Measurements from ENCODE around the gene TADA3.
"Not testable (repeated sequence)": the region's sequence is repeated elsewhere in the genome, so short reads cannot be mapped to it uniquely, and the experiment has no call there.

TADA3 gene

DNA sequence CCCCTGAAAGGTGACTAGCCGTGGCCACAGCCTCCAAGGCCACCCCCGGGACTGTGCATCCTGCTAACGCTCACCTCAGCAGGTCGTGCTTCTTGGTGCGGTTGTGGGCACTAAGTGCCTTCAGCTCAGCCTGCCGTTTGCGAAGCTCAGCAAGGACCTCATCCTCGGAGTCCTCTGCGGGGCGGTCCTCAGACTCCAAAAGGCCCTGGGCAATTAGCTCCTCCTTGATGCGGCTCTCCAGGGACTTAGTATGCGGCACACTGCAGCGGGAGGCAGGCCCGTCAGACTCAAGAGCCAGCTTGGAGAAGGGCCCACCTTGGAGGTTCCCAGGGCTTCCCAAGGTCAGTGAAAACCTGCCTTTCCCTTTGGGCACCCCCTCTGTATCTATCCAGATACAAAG is 8.3 kb downstream of the TADA3 start:
- DNase-seq = no peak

DNA sequence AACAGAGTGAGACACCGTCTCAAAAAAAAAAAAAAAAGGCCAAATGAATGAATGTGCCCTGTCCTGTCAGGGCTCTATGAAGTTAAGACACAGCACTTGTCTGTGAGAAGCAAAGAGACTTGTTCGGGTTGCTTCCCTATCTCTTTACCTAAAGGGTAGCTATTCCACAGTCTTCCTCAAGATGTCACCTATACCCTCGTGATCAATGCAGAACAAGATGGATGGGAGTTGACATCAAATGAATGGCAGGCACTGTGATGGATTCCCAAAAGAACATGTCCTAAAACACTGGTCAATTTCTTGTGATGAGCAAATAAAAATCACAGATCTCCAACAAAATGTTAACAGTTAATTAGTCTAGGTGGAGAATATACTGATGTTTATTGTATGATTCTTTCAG is 9.5 kb downstream of the TADA3 start:
- DNase-seq = no peak

DNA sequence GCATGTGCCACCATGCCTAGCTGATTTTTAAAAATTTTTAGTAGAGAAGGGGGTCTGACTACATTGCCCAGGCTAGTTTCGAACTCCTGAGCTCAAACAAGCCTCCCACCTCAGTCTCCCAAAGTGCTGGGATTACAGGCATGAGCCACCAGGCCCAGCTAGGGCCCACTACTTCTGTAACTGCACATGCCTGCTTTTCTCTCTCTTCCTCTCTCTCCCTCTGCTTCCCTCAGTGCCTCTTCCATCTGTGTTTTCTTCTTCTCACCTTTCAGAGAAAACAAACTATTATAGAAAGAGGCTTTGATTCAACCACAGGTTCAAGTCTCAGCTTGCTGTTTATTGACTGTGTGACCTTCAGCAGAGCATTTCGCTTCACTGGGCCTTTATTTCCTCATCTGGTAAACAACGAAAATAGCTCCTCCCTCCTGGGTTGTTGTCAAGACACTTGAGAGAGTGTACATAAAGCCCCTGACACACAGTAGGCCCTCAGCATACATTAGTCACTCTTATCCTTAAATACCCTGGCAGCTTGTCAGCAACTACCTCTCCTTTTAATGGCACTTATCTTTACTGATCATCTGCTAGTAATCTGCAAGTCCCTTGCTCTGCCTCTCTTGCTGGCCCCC is 10.2 kb downstream of the TADA3 start:
- DNase-seq = no peak

DNA sequence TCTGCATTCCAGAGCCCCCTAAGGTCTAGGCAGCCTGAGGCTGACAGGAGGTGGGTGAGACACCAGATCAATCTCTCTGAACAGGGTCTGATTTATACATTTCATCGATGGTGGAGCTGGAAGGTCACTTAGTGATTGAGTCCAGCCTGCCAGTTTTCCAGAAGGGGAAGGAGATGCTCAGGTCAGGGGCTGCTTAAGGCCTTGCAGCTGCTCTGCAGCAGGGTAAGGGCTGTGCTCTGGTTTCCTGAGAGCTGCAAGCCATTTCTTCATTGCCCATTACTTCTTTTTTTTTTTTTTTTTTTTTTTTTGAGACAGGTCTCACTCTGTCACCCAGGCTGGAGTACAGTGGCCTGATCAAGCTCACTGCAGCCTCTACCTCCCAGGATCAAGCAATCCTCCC is 10.7 kb downstream of the TADA3 start:
- DNase-seq = no peak

DNA sequence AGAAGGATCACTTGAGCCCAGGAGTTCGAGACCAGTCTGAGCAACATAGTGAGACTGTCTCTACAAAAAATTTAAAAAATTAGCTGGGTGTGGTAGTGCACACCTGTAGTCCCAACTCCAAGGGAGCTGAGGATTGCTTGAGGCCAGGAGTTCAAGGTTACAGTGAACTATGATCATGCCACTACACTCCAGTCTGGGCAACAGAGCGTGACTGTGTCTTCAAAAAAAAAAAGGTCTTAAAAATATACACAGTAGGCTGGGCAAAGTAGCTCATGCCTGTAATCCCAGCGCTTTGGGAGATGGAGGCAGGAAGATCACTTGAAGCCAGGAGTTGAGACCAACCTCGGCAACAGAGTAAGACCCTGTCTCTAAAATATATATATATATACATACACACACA is 11.4 kb downstream of the TADA3 start:
- no peak for DNase-seq

DNA sequence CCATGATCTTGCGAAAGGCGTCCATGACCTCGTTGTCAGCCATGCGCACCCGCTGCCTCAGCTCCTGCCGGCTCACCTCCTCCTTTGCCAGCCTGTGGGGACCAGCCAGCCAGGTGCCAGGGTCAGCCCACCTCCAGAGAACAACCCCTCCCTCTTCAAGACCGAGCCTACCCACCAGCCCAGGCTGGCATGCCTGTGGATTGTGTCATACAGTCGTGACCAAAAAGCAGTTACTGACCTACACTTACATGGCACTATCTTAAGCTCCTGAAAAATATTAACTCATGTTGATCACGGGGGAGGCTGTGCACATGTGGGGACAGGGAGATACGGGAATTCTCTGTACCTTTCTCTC is 11.8 kb downstream of the TADA3 start:
- no peak for DNase-seq

DNA sequence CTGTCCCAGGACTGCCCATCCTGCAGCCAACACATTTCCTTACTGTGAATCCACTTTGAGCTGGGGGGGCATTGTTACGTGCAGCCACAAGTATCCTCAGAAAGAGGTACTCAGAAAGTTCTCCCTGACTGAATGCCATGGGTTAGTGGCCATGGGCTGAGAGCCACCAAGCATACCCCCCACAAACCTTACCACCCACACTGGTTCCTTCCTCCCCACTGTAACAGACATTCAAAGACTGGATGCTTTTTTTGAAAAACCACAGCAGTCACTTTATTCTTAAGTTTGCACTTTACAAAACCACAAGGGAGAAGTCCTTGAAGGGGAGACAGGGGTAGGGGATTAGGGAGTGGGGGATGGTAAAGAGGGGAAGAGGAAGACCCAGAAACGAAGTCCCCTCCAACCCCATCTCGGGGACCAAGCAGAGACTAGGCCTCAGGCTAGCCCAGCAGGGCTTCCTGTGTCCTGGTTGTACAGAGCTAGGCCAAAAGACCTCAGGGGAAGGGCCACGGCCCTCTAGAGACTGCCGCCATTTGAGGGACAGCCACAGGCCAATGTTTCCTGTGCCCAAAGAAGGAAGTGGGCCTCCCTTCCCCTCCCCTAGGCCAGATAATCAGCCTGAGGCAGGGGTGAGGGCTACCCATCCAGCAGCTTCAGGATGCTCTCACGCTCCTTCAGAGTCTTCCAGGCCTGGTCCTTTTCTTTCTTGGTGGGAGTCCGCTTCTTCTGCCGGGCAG is 12.4 kb downstream of the TADA3 start:
- no peak for DNase-seq

DNA sequence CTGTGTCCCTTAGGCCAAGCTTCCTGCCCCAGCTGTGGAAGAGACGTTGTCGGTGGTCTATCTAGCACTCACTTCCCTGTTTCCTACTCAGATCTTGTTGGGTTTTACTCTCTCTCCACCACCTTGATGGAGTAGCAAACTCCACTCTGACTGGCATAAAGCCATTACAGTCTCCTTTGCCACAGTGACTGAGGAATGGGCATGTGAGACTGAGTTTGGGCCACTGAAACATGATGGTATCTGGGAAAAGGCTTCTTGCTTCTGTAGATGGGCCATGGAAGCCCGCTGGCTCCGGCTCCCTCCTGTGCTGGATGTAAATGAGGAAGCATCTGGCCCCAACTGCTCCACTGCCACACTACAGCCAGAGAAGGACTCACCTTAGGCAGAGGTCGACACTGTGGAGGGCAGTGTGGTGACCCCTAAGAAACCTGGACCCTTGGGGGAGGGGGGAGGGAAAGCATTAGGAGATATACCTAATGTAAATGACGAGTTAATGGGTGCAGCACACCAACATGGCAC is 13.1 kb downstream of the TADA3 start:
- DNase-seq = no peak

DNA sequence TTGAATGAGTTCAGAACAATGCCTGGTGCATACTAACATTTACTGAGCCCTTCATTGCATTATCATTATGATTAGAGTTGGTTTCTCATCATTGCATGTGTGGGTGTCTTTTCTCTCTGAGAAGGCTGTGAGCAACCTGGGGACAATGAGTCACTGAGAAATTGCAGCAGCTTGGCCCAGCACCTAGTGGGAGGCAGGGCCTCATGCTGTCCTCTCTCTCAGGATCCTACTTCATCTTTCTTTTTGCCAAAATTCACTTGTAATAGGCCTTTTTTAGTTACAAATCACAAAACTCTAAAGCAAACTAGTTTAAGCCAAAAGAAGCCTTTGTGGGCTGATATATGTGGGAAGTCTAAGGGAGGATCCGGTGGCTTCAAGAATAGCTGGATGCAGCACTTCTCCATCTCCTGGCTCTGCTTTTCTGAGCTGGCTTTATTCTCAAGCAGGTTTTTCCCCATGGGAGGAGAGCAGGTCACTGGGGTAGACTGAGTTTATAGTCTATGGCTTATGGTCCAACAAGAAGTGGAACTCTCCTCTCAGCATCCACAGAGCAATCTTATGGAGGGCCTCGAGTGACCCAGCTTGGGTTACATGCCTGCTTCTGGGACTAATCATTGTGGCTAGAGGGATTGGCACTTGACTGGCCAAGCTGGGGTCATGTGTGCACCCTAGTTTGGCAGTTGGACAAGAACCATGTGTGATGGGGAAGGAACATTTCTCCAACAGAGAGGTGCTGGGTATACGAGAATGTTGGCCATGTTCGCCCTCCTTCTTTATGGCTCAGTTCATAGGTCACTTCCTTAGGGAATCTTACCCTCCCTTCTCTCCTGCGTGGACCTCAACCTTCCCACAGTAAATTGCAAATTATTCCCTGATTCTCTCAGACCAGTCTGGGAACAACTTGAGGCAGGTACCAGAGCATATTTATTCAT is 13.9 kb downstream of the TADA3 start:
- DNase-seq = no peak

DNA sequence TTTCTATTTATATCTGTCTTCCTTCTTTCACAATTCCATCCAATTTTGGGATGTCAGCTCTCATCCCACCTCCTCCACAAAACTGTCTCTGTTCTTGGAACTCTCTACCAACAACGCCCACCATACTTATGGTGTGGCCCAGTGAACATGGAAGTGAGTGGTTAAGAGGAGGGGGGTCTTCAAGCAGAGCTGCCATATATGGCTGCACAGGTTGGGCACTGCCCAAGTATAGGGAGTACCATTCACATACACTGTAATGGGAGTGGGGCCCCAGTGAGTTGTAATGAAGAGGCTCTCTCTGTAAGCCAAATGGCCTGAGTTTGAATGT is 14.6 kb downstream of the TADA3 start:
- DNase-seq = no peak

DNA sequence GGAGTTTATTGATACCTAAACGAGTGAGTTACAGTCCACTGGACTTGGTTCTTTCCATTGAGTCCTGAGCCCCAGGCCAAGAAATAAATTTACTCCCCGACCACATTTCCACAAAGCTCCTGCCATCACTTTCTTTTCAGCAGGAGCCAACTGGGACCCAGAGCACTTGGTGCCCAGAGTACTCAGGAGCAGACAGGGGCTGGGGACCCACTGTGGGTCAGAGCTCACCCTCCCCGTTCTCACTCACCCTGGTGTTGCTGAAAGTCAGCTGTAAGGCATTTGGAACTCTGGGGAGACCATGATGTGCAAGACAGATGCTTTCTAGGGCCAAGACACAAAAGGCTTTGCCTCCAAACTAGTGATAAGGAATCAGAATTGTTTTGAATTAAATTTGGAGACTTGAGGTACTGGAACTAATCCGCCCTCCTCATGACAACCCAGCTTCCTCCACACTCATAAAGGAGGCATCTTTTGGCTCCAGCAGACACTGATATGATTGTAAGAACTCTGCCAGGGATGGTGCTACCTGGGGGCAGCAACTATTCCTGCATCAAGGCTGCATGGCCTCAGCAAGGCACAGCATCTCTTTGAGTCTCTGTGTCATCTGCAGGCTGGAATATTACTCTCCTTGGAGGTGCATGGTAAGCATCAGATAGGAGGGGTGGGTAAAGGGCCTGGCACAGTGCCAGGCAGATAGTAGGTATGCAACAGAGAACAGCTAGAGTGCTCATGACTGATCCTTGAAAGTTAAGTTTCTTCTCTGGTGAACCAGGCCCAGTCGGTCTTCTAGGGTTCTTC is 15.2 kb downstream of the TADA3 start:
- no peak for DNase-seq

DNA sequence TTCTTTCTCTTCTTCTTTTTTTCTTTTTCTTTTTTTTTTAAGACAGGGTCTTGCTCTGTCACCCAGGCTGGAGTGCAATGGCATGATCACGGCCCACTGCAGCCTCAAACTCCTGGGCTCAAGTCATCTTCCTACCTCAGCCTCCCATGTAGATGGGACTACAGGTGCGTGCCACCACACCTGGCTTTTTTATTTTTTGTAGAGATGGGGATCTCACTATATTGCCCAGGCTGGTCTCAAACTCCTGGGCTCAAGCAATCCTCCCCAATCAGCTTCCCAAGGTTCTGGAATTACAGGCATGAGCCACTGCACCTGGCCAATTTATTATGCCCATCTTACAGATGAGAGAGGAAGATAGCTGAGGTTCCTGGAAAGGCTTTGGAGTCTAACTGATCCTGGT is 21.3 kb downstream of the TADA3 start:
- DNase-seq = not testable (repeated sequence)

DNA sequence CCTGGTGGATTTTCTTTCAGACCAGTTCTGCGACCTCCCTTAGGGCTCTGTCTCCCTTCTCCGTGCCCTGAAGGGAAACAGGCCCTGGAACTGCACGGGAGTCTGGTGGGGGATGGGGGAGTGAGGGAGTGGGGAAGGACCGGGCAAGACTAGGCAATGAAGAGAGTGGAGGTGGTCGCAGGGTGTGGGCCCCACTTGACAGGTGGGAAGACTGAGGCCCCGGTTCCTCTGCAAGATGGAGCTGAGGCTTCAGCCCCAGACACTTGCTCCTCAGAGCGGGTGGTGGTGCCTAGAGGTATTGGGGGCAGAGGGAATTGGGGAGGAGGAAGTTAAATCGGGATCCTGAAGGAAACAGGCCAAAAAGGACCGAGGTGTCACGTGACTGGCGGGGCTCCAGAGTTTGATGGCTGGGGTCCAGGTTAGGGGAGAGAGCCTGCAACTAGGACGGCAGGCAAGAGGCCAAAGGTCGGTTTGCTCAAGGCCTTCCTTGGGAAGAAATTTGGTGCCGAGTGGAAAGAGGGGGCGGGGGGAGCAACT is 21.9 kb downstream of the TADA3 start:
- DNase-seq = no peak

DNA sequence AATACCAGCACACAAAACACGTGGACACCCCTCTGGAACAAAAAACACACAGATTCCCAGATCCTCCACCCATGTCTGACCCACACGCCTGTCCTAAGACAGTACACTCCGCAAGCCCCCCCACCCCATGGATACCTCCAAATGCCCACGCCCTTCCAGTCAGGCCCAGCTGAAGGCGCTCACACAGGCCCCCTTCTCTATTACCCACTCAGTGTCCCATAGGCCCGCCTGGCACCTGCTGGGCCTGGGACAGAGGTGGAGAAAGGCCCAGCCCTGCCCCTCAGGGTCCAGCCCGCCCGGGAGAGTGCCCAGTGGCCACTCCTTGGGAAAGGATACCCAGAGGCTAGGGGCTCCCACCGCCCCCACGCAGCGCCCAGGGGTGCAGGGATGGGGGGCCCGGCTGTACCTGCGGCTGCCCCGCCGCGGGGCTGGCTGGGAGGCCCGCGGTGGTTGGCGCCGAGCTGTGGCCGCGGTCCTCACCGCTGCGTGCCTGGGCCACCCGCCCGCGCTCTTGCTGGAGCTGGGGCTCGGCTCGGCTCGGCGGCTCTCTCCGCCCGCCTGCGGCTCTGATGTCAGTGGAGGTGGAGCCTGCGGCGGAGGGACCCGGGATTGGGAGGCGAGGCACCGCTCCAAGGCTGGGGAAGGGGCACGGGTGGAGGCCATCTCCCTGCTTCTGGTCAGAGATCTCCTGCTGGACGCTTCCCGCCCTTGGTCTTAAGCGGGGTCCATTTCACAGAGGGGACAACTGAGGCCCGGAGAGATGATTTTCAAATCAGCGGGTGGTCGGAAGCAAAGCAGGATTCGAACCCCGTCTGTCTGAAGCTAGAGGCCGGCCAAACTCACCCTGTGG is 22.6 kb downstream of the TADA3 start, which contains the start of gene CAMK1:
CAMK1 (minus strand) TSS at position 522 of the 850 bp plus-strand sequence. CDS start 2,198 bp downstream, outside the sequence.
- DNase-seq = no peak

DNA sequence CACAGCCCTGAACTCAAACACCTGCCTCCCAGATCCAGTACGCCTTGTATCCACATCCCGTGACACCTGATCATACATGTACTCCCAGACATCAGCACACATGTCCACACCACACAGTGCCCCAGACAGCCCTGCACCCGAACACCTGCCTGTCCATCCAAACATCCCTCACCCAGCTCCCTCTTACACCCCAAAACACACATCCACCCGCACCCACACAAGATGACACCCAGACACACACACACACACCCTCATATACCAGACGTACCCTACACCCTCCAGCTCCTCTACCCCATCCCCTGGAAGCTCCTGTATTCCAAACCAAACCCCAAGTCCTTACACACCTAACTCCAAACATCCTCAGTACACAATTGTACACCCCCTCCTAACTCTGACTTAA is 23.3 kb downstream of the TADA3 start:
- DNase-seq = no peak

DNA sequence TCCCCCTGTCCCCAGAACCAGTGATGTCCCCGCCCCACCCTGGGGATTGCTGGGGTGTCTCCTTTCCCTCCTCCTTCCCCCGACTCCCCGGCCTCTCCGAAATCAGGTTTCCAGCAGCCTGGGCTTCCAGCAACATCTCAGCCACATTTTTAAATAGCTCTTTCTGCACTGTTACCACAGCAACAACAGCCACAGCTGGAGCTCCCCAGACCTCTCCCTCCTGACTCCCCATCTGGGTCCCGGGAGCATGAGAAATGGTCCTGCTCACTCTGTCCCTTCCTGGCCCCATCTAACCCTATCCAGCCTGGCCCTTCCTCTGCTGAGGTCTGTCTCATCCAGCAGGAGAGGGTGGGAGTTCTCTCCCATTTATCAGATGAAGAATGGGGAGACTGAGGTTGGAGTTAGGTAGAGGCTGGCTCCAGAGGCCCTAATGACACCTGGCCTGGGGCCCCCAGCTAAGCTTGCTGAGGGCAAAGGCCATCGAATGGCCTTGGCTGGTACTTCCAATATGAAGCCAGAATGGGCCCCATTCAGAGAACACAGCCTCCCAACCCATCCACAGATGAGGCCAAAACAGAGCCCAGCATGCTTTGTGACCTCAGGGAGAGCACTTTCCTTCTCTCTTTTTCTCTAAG is 24.0 kb downstream of the TADA3 start:
- DNase-seq = no peak

DNA sequence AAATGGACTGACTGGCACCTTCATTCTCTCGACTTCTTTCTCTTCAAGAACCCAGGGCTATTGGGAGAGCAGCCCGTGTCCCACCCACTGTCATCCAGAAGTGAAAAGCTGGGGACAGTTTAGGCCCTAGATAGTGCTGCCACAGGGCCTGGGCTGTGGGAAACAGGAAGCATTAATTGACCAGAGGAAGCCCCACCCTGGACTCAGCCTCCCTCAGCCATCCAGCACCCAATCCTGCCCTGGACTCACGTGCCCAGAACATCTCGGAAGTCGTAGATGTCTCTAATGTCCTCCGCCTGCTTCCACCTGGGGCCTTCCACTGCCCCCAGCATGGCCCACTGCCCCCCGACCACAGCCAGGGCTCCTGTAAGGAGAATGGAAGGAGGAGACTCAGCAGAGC is 24.9 kb downstream of the TADA3 start:
- DNase-seq = no peak

DNA sequence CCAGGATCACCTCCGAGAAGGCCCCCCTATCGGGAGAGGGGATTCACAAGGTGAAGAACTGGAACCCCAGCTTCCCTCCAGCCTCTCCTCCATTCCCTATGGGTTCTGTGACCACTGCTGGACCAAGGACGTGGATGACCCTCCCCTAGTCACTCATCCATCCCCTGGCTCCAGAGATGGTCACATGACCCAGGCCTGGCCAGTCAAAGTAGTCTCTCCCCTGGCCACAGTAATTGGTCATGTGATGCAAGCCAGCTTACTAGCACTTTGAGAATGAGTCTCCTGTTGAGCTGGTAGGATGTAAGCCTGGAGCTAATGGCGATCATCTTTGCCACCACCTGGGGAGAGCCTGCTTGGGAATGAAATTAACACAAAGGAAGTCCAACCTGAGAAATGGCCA is 26.4 kb downstream of the TADA3 start:
- DNase-seq = no peak

DNA sequence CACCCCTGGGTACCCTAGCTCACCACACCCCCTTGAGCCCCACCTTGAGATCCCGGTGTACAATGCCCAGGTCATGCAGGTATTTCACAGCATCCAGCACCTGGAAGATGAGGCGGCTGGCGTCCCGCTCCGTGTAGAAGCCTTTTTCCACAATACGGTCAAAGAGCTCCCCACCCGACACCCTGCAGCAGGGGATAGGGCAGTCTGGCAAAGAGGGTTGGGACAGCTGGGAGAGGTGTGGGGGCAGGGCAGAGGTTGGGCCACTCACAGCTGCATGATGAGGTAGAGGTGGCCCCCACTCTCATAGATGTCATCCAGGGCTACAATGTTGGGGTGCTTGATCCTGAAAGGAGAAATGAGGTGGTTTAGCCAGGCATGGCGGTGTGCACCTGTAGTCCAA is 29.4 kb downstream of the TADA3 start:
- DNase-seq = no peak

DNA sequence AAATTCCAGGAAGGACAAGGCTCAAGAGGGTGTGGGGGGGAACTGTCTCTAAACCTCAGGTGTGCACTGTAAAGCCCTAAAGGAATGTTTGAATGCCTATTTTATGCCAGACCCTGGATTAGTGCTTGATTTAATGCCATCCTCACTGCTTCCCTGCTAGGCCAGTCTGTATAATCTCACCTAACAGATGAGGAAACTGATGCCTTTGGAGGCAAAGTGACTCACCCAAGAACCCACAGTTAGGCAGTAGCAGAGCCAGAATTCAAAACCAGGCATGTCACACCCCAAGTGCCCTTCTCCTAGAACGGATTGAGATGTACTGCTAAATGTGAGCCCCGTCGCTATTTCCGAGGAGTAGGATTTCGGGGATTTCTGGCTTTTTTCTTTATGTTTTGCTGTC is 30.4 kb downstream of the TADA3 start:
- DNase-seq = no peak

All from NCI-H187 treated with DMSO at 0.1 percent for 48 hours (cell line).